Loucy (cell line): ENCODE data around the gene NCOA7.

Experiments used
- CTCF ChIP-seq: fragments of 200-600 bp; sonication (generic); conservative IDR thresholded peaks from 2 replicates; pipeline ENCODE4 v1.5.1; 2014; ENCODE audit warnings: mild to moderate bottlenecking, antibody characterized with exemption, low read length
- EZH2phosphoT487 ChIP-seq: fragments of 200-600 bp; IDR thresholded peaks from 2 replicates; pipeline ENCODE4 v1.6.1; 2018; ENCODE audit warnings: antibody characterized with exemption, mild to moderate bottlenecking, moderate library complexity, borderline replicate concordance

DNA sequence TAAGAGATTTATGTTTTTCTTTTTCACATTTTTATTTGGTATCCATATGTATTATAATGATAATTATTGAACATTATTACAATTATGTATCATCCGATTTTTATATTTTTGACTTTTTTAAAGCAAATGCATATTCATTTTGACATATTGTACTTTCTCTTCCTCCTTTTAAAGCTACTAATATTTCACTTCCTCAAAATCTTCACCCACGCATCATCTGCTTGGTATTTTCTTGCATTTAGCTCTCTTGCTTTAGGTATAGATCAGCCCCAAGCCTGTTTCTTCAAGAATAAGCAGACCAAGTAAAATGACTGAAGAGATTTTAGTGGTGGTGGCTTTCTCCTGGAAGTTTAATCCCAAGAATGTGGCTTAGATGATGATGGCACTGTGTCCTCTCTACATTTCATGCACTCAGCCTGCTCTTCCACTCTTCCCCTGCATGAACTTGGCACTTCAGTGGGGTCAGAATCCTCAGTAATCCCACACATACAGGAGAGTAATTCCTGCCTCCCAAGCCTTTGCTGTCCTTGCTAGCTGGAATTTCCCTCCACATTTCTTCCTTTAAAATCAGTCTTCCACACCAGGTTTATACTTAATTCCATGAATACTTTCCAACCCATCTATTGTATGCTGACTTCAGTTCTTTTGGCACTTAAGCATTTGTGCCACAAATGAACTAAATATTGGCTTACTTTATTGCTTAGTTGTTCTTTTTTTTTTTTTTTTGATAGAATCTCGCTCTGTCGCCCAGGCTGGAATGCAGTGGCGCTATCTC, 8.2 kb downstream of the NCOA7 start:
- TF ChIP-seq CTCF (no peak), EZH2phosphoT487 (no peak)
